ENCODE data around the gene PI4K2B.

DNA sequence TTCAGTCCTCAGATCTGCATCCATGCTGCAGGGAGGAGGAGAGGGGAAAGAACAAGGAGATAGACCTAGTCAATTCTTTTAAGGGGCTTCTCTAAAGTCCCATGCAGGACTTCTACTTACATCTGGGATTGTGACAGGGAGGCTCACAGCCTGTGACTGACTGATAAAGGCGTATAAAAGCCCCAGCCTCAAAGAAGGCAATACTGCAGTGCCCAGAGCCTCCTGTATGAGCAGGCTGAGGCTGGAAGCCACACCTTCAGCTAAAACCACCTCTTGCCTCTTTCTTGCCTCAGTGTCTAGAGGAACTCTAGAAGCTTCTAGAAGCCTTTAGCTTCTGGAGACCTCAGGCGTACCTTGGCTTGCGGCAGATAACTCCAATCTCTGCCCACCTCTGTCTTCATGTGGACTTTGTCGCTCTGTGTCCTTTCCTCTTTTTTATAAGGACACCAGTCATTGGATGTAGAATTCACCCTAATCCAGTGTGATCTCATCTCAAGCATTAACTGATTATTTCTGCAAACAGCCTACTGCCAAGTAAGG lies 72.8 kb downstream of the PI4K2B start:
- no peak for TF ChIP-seq ZNF565 (CRISPR knock-in tag; conservative IDR thresholded peaks at IDR 0.05; ENCODE audit: low read depth)
- no peak for TF ChIP-seq ZFP3 (CRISPR knock-in tag; IDR thresholded peaks at IDR 0.05)
- no peak for TF ChIP-seq ISL1 (CRISPR knock-in tag; IDR thresholded peaks at IDR 0.05)
- no peak for TF ChIP-seq RARB (CRISPR knock-in tag; IDR thresholded peaks at IDR 0.05)
- no peak for TF ChIP-seq ZNF8 (CRISPR knock-in tag; IDR thresholded peaks at IDR 0.05)
